ENCODE measurements around the gene SNAPIN.

GRCh38 chr1:153640861-153641260 is 17.6 kb upstream of the SNAPIN start:
- TF ChIP-seq CTCF (IDR thresholded peaks at IDR 0.05), result no peak
- no peak for TF ChIP-seq POLR2A (IDR thresholded peaks at IDR 0.05; ENCODE audit: low read depth)
- no peak for TF ChIP-seq EP300 (IDR thresholded peaks at IDR 0.05)
- TF ChIP-seq POLR2AphosphoS5 (IDR thresholded peaks at IDR 0.05), result no peak
